Measurements from ENCODE around the gene PARL. TPM values are rescaled to one million over a fixed set of nuclear protein-coding genes. Genes with fewer than 3 reads are reported as not detected.

The PARL gene, protein sequence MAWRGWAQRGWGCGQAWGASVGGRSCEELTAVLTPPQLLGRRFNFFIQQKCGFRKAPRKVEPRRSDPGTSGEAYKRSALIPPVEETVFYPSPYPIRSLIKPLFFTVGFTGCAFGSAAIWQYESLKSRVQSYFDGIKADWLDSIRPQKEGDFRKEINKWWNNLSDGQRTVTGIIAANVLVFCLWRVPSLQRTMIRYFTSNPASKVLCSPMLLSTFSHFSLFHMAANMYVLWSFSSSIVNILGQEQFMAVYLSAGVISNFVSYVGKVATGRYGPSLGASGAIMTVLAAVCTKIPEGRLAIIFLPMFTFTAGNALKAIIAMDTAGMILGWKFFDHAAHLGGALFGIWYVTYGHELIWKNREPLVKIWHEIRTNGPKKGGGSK
- 21.6 TPM for total RNA-seq

GRCh38 chr3:183884427-183885296 is at the start of gene PARL:
Gene PARL, minus strand, starts transcription at chr3:183884880. Its CDS starts 34 bp downstream, at chr3:183884846.

DNA sequence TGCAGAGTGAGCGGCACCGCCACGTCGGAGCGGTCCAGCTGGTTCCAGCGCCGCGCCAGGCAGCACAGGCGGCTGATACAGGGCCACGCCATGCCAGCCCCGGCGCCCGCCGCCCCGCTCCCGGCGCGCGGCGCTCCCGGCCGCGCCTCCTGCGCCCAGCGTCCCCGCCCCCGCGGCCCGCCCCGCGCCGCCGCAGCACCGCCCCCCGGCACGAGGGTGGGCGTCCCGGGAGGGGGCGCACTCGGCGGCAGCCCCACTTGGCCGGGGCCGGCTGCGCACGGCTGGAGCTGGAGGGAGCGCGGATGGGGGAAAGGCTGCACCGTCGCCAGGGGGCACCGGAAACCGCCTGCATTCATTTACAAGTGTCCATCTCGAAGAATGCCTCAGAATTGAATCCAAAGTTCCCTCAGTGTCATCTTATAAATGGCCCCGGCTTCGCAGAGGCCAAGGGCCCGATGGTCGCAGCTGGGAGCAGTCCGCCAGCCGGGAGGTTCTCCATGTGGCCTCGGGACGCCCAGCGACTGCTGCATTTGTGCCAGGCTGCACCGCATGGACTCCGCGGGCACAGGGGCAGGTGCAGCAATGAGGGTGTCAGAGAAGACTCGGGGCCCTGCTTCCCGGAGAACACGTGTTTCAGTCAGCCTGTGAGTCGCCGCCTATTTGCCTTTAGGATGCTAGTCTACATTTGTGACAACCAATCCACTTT is 59.1 kb downstream of the PARL start, which contains the start of gene MAP6D1:
Gene MAP6D1 (minus strand): TSS at position 122 of the 706 bp plus-strand sequence. CDS start 30 bp downstream, at position 92.

Small RNA genes within 50 kb of the gene (small RNA-seq; reads per million reads assigned to genes)
- gene MIR4448 (ENCODE audit: low replicate concordance) = not detected

Other genes with a start within 250 kb of the PARL start
- 203 TPM for gene KLHL24, start 249.3 kb downstream of the PARL start, total RNA-seq
- 133 TPM for gene YEATS2, start 187.1 kb downstream of the PARL start, total RNA-seq
- gene MAP6D1, start 59.3 kb downstream of the PARL start, total RNA-seq = 5.6 TPM
- 121 TPM for gene ABCC5, start 133.0 kb upstream of the PARL start, total RNA-seq
- not detected for gene HTR3D, start 146.9 kb upstream of the PARL start, total RNA-seq
- not detected for gene HTR3C, start 168.2 kb upstream of the PARL start, total RNA-seq
- gene HTR3E, start 212.2 kb upstream of the PARL start, total RNA-seq = not detected

Measured in parietal lobe (tissue), 2 donors.